H9 (cell line): Measurements from ENCODE around the gene STK31. TPM values are rescaled to one million over a fixed set of nuclear protein-coding genes. Genes with fewer than 3 reads are reported as not detected.

ENCODE experiments used
- DNase-seq: peaks from one replicate; pipeline ENCODE4 v3.0.0-alpha.2; 2017
- H2AFZ ChIP-seq: one replicate; pipeline ENCODE4 v1.6.1; 2013; ENCODE audit warnings: mild to moderate bottlenecking, low read length, control low read depth, moderate library complexity
- H2AK5ac ChIP-seq: 2 replicates; pipeline ENCODE4 v1.6.1; 2013; ENCODE audit warnings: low read length, control low read depth, mixed read lengths; ENCODE audit not compliant: insufficient read length
- H2BK120ac ChIP-seq: one replicate; pipeline ENCODE4 v1.6.1; 2013; ENCODE audit warnings: low read depth, mild to moderate bottlenecking, low read length, control low read depth, inconsistent platforms; ENCODE audit not compliant: poor library complexity, severe bottlenecking
- H2BK12ac ChIP-seq: 2 replicates; pipeline ENCODE4 v1.6.1; 2013; ENCODE audit warnings: low read length, control low read depth, mixed read lengths, low read depth; ENCODE audit not compliant: insufficient read length
- H2BK15ac ChIP-seq: 2 replicates; pipeline ENCODE4 v1.6.1; 2013; ENCODE audit warnings: low read depth, low read length, control low read depth
- H2BK20ac ChIP-seq: one replicate; pipeline ENCODE4 v1.6.1; 2013; ENCODE audit warnings: low read depth, mild to moderate bottlenecking, low read length, control low read depth, inconsistent platforms; ENCODE audit not compliant: poor library complexity, severe bottlenecking
- H2BK5ac ChIP-seq: 2 replicates; pipeline ENCODE4 v1.6.1; 2013; ENCODE audit warnings: low read length, control low read depth, mixed read lengths; ENCODE audit not compliant: insufficient read length
- H3K14ac ChIP-seq: 2 replicates; pipeline ENCODE4 v1.6.1; 2013; ENCODE audit warnings: low read length, control low read depth; ENCODE audit not compliant: insufficient read depth
- H3K18ac ChIP-seq: 2 replicates; pipeline ENCODE4 v1.6.1; 2013; ENCODE audit warnings: low read depth, mild to moderate bottlenecking, mixed read lengths, low read length, control low read depth; ENCODE audit not compliant: insufficient read length
- H3K23ac ChIP-seq: 2 replicates; pipeline ENCODE4 v1.6.1; 2013; ENCODE audit warnings: low read length, control low read depth, mixed read lengths, low read depth; ENCODE audit not compliant: insufficient read length
- H3K23me2 ChIP-seq: 2 replicates; pipeline ENCODE4 v1.6.1; 2013; ENCODE audit warnings: low read depth, mild to moderate bottlenecking, mixed read lengths, low read length, control low read depth; ENCODE audit not compliant: insufficient read length, poor library complexity, severe bottlenecking
- H3K27ac ChIP-seq: 2 replicates; pipeline ENCODE4 v1.5.1; 2013; ENCODE audit warnings: low read length, control low read depth, mixed read lengths, low read depth; ENCODE audit not compliant: insufficient read length
- H3K27me3 ChIP-seq: 2 replicates; pipeline ENCODE4 v1.6.1; 2013; ENCODE audit warnings: low read length, control low read depth, inconsistent platforms; ENCODE audit not compliant: insufficient read depth
- H3K4ac ChIP-seq: 2 replicates; pipeline ENCODE4 v1.6.1; 2013; ENCODE audit warnings: low read depth, mild to moderate bottlenecking, control low read depth, inconsistent platforms, low read length, moderate library complexity
- H3K4me1 ChIP-seq: 2 replicates; pipeline ENCODE4 v1.6.1; 2013; ENCODE audit warnings: low read length, control low read depth, inconsistent platforms; ENCODE audit not compliant: insufficient read depth
- H3K4me2 ChIP-seq: 2 replicates; pipeline ENCODE4 v1.6.1; 2013; ENCODE audit warnings: low read length, control low read depth, mixed read lengths; ENCODE audit not compliant: insufficient read length, insufficient read depth
- H3K56ac ChIP-seq: 2 replicates; pipeline ENCODE4 v1.6.1; 2013; ENCODE audit warnings: low read depth, mild to moderate bottlenecking, mixed read lengths, low read length, control low read depth; ENCODE audit not compliant: insufficient read length
- H3K79me1 ChIP-seq: 2 replicates; pipeline ENCODE4 v1.6.1; 2013; ENCODE audit warnings: low read depth, mild to moderate bottlenecking, moderate library complexity, low read length, control low read depth, inconsistent platforms; ENCODE audit not compliant: insufficient read depth, poor library complexity, severe bottlenecking
- H3K79me2 ChIP-seq: 2 replicates; pipeline ENCODE4 v1.6.1; 2013; ENCODE audit warnings: low read length, control low read depth, inconsistent platforms; ENCODE audit not compliant: insufficient read depth
- H3K9ac ChIP-seq: 2 replicates; pipeline ENCODE4 v1.6.1; 2013; ENCODE audit warnings: low read length, control low read depth, mixed read lengths; ENCODE audit not compliant: insufficient read length; ENCODE audit errors: extremely low read depth
- H3K9me3 ChIP-seq: one replicate; pipeline ENCODE4 v1.6.1; 2013; ENCODE audit warnings: low read depth, low read length, inconsistent platforms; ENCODE audit not compliant: control insufficient read depth
- H3T11ph ChIP-seq: one replicate; pipeline ENCODE4 v1.6.1; 2013; ENCODE audit warnings: mild to moderate bottlenecking, low read length, control low read depth, inconsistent platforms
- H4K20me1 ChIP-seq: one replicate; pipeline ENCODE4 v1.6.1; 2013; ENCODE audit not compliant: control insufficient read depth, insufficient read length, insufficient read depth
- H4K5ac ChIP-seq: 2 replicates; pipeline ENCODE4 v1.6.1; 2013; ENCODE audit warnings: low read depth, mild to moderate bottlenecking, mixed read lengths, low read length, control low read depth; ENCODE audit not compliant: insufficient read length
- H4K8ac ChIP-seq: replicated peaks from 2 replicates; pipeline ENCODE4 v1.6.1; 2013; ENCODE audit warnings: low read length, control low read depth, mixed read lengths, low read depth; ENCODE audit not compliant: insufficient read length
- H4K91ac ChIP-seq: 2 replicates; pipeline ENCODE4 v1.6.1; 2013; ENCODE audit warnings: low read depth, mild to moderate bottlenecking, moderate library complexity, mixed read lengths, low read length, control low read depth; ENCODE audit not compliant: insufficient read length
- H3K27ac Mint-ChIP-seq, 3 experiments: 2 replicates in 2 of 3; 3 replicates in 1 of 3; pipeline ENCODE4 v1.8.0; 2020 to 2021; ENCODE audit warnings: mixed read lengths in 3 of 3, mild to moderate bottlenecking in 1 of 3, moderate library complexity in 1 of 3
- H3K27me3 Mint-ChIP-seq: 2 replicates; pipeline ENCODE4 v1.8.0; 2021; ENCODE audit warnings: low read depth, mild to moderate bottlenecking, moderate library complexity, mixed read lengths
- H3K36me3 Mint-ChIP-seq, 3 experiments: 2 replicates in 2 of 3; 3 replicates in 1 of 3; pipeline ENCODE4 v1.8.0; 2020 to 2021; ENCODE audit warnings: low read depth in 3 of 3, mixed read lengths in 3 of 3; ENCODE audit not compliant: insufficient read depth in 1 of 3
- H3K4me1 Mint-ChIP-seq, 2 experiments: 2 replicates each; pipeline ENCODE4 v1.8.0; 2020; ENCODE audit warnings: mixed read lengths in 2 of 2
- H3K4me3 Mint-ChIP-seq, 2 experiments: 2 replicates in 1 of 2; 3 replicates in 1 of 2; pipeline ENCODE4 v1.8.0; 2020 to 2021; ENCODE audit warnings: mild to moderate bottlenecking in 2 of 2, mixed read lengths in 2 of 2, moderate library complexity in 1 of 2
- H3K9me3 Mint-ChIP-seq, 2 experiments: 2 replicates in 1 of 2; 3 replicates in 1 of 2; pipeline ENCODE4 v1.8.0; 2020; ENCODE audit warnings: mild to moderate bottlenecking in 2 of 2, mixed read lengths in 2 of 2, moderate library complexity in 1 of 2
- WGBS: extraction: QIAGEN DNeasy Blood & Tissue Kit; methylation state at CpG from one replicate; pipeline ENCODE4 v1.1.7; 2013; ENCODE audit warnings: missing lambda C conversion rate, low lambda C conversion rate, mixed read lengths; ENCODE audit not compliant: insufficient read length; ENCODE audit errors: extremely low coverage; 5-methylcytosine and 5-hydroxymethylcytosine counted together
- total RNA-seq: library from RNA; stranded (reverse); gene quantifications from 2 replicates; pipeline ENCODE4 v1.2.1, GENCODE V29; 2021
- TF ChIP-seq, protein P1 (sequence below): fragments of 200-600 bp; sonication (generic); conservative IDR thresholded peaks from 3 replicates; pipeline ENCODE4 v1.8.0; 2021; ENCODE audit warnings: antibody characterized with exemption, mild to moderate bottlenecking

The STK31 gene
- total RNA-seq, 1 experiment from 2014 or later = 0.24 TPM

DNA sequence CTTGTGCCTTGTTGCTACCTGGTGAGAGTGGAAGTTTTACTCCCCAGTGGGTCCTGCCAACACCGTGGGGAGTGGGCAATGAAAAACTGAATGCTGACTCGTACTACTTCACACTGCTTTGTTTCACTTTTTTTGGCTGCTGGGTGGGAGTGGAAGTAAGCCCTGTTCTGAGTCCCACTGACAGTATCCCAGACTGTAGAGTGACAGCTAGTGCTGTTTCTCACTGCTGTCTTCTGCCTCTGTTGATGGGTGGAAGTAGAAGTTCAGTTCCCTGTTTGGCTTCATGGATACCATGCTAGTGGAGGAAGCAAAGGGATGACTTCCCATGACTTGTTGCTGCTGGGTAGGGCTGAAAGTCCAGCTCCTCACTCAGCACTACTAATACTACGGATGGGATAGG is 98.4 kb downstream of the STK31 start:
- no peak overlapping the region for H4K8ac ChIP-seq
- H2BK12ac ChIP-seq = no peak overlapping the region
- no peak for DNase-seq
- H3K4ac ChIP-seq = no peak overlapping the region
- no peak overlapping the region for H2BK120ac ChIP-seq
- TF ChIP-seq, protein P1, sequence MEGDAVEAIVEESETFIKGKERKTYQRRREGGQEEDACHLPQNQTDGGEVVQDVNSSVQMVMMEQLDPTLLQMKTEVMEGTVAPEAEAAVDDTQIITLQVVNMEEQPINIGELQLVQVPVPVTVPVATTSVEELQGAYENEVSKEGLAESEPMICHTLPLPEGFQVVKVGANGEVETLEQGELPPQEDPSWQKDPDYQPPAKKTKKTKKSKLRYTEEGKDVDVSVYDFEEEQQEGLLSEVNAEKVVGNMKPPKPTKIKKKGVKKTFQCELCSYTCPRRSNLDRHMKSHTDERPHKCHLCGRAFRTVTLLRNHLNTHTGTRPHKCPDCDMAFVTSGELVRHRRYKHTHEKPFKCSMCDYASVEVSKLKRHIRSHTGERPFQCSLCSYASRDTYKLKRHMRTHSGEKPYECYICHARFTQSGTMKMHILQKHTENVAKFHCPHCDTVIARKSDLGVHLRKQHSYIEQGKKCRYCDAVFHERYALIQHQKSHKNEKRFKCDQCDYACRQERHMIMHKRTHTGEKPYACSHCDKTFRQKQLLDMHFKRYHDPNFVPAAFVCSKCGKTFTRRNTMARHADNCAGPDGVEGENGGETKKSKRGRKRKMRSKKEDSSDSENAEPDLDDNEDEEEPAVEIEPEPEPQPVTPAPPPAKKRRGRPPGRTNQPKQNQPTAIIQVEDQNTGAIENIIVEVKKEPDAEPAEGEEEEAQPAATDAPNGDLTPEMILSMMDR = no peak
- no peaks in the 10 kb centered on the region for H3K23me2 ChIP-seq
- no peak overlapping the region for H2BK20ac ChIP-seq
- no peak overlapping the region for H2AK5ac ChIP-seq
- no peaks in the 10 kb centered on the region for H3K4me1 ChIP-seq
- H2AFZ ChIP-seq = no peak overlapping the region
- H3K79me2 ChIP-seq = no peaks in the 10 kb centered on the region
- H3K27ac Mint-ChIP-seq = no peak overlapping the region; a peak in 1 of 7 replicates
- peaks cover 0 to 5% (median 0%) of the 10 kb centered on the region in 3 experiments; a peak in 1 of 7 replicates for H3K36me3 Mint-ChIP-seq
- H2BK15ac ChIP-seq = no peak overlapping the region
- no peak overlapping the region for H3K9ac ChIP-seq
- H3K18ac ChIP-seq = no peak overlapping the region
- H4K91ac ChIP-seq = no peak overlapping the region
- no peak overlapping the region for H3K27ac ChIP-seq
- no peaks in the 10 kb centered on the region for H3K9me3 ChIP-seq
- H2BK5ac ChIP-seq = no peak overlapping the region
- H3K56ac ChIP-seq = no peak overlapping the region
- H3T11ph ChIP-seq = no peak overlapping the region
- no peak overlapping the region for H3K23ac ChIP-seq
- H3K27me3 Mint-ChIP-seq = no peaks in the 10 kb centered on the region; the same call in 1 of the 2 replicates
- H3K14ac ChIP-seq = no peak overlapping the region
- no peak overlapping the region for H3K4me3 Mint-ChIP-seq
- no peak overlapping the region for H4K5ac ChIP-seq
- H4K20me1 ChIP-seq = no peaks in the 10 kb centered on the region
- H3K4me1 Mint-ChIP-seq = peaks cover 0 to 3% of the 10 kb centered on the region in 2 experiments; a peak in 2 of 4 replicates
- no peak overlapping the region for H3K4me2 ChIP-seq
- no CpG with 5 or more reads among the region's 3 CpGs for WGBS
- H3K9me3 Mint-ChIP-seq = peaks cover 5 to 12% of the 10 kb centered on the region in 2 experiments
- no peaks in the 10 kb centered on the region for H3K79me1 ChIP-seq
- 0 out of 2 replicates have a peak, but pooled peaks cover 3% of the 10 kb centered on the region for H3K27me3 ChIP-seq
